Measurements from ENCODE around the gene KRTAP4-5.
"Not testable (repeated sequence)": the region's sequence is repeated elsewhere in the genome, so short reads cannot be mapped to it uniquely, and the experiment has no call there.

The KRTAP4-5 gene

GRCh38 chr17:41108728-41109386 lies 40.8 kb downstream of the KRTAP4-5 start:
- DNase-seq (ENCODE audit: low read depth) = not testable (repeated sequence)

GRCh38 chr17:41107941-41108450 lies 41.6 kb downstream of the KRTAP4-5 start:
- no peak for DNase-seq (ENCODE audit: low read depth)

- DNase-seq (ENCODE audit: low read depth) = not testable (repeated sequence)
These were observed 44.3 kb downstream of the KRTAP4-5 start, which contains the start of gene KRTAP4-9 for GRCh38 chr17:41105347-41105746. KRTAP4-9 (plus strand) TSS chr17:41105389; CDS start chr17:41105389, 0 bp downstream.

- not testable (repeated sequence) for DNase-seq (ENCODE audit: low read depth)
These were observed 45.1 kb downstream of the KRTAP4-5 start for GRCh38 chr17:41104386-41105038.

GRCh38 chr17:41103896-41104295 lies 45.7 kb downstream of the KRTAP4-5 start:
- DNase-seq (ENCODE audit: low read depth) = no peak

- DNase-seq (ENCODE audit: low read depth) = no peak
These were observed 47.9 kb downstream of the KRTAP4-5 start, which contains the start of gene KRTAP4-16 for GRCh38 chr17:41101586-41102259. KRTAP4-16 (minus strand) TSS chr17:41102209; CDS start chr17:41102209, 0 bp downstream.

GRCh38 chr17:41099682-41100480 lies 49.7 kb downstream of the KRTAP4-5 start:
- not testable (repeated sequence) for DNase-seq (ENCODE audit: low read depth)
